ENCODE data around the gene PDILT. TPM values are rescaled to one million over a fixed set of nuclear protein-coding genes. Genes with fewer than 3 reads are reported as not detected.

Gene PDILT
- total RNA-seq, 1 experiment from 2014 or later, result not detected

GRCh38 chr16:20336955-20337354, 67.6 kb downstream of the PDILT start:
- H3K36me3 Mint-ChIP-seq (ENCODE audit: insufficient read depth in 1 of 3, low read depth in 3 of 3), result no peaks in the 10 kb centered on the region
- no peak overlapping the region for H2AFZ ChIP-seq (ENCODE audit: low read length)

More at GRCh38 chr16:20336955-20337354, 67.6 kb downstream of the PDILT start:
- no peak overlapping the region for H3K4ac ChIP-seq (ENCODE audit: low read depth, low read length)
- no peak overlapping the region for H4K5ac ChIP-seq (ENCODE audit: insufficient read length, low read depth, low read length)
- no peak for DNase-seq
- H3K14ac ChIP-seq (ENCODE audit: insufficient read depth, low read length), result no peak overlapping the region
- H3K4me1 Mint-ChIP-seq, result peaks cover 13 to 21% of the 10 kb centered on the region in 2 experiments
- no peak overlapping the region for H2BK120ac ChIP-seq (ENCODE audit: low read depth, low read length, poor library complexity, severe bottlenecking)
- H3K23me2 ChIP-seq (ENCODE audit: insufficient read length, low read depth, low read length, poor library complexity, severe bottlenecking), result no peaks in the 10 kb centered on the region
- no peaks in the 10 kb centered on the region for H3K79me1 ChIP-seq (ENCODE audit: insufficient read depth, low read depth, low read length, poor library complexity, severe bottlenecking)
- H4K8ac ChIP-seq (replicated peaks; ENCODE audit: insufficient read length, low read depth, low read length), result no peak overlapping the region
- H3K27me3 Mint-ChIP-seq (ENCODE audit: low read depth), result no peaks in the 10 kb centered on the region
- no CpG with 5 or more reads among the region's 2 CpGs for WGBS (ENCODE audit: extremely low coverage, insufficient read length, low lambda C conversion rate)
- H3T11ph ChIP-seq (ENCODE audit: low read length), result no peak overlapping the region
- H3K56ac ChIP-seq (ENCODE audit: insufficient read length, low read depth, low read length), result no peak overlapping the region
- no peaks in the 10 kb centered on the region; a peak in 1 of 5 replicates for H3K9me3 Mint-ChIP-seq
- no peak overlapping the region for H2BK20ac ChIP-seq (ENCODE audit: low read depth, low read length, poor library complexity, severe bottlenecking)
- H3K18ac ChIP-seq (ENCODE audit: insufficient read length, low read depth, low read length), result no peak overlapping the region
- H2AK5ac ChIP-seq (ENCODE audit: insufficient read length, low read length), result no peak overlapping the region
- no peak overlapping the region for H2BK5ac ChIP-seq (ENCODE audit: insufficient read length, low read length)
- H2BK12ac ChIP-seq (ENCODE audit: insufficient read length, low read depth, low read length), result no peak overlapping the region
- TF ChIP-seq CTCF (conservative IDR thresholded peaks at IDR 0.05), result no peak
- H3K27me3 ChIP-seq (ENCODE audit: insufficient read depth, low read length), result no peaks in the 10 kb centered on the region
- no peak overlapping the region for H2BK15ac ChIP-seq (ENCODE audit: low read depth, low read length)
- H3K27ac Mint-ChIP-seq, result no peak overlapping the region
- no peak overlapping the region for H3K27ac ChIP-seq (ENCODE audit: insufficient read length, low read depth, low read length)
- H3K4me3 Mint-ChIP-seq, result no peak overlapping the region
- H3K79me2 ChIP-seq (ENCODE audit: insufficient read depth, low read length), result no peaks in the 10 kb centered on the region
- no peak overlapping the region for H3K9ac ChIP-seq (ENCODE audit: extremely low read depth, insufficient read length, low read length)
- H4K20me1 ChIP-seq (ENCODE audit: control insufficient read depth, insufficient read depth, insufficient read length), result no peaks in the 10 kb centered on the region
- H3K9me3 ChIP-seq (ENCODE audit: control insufficient read depth, low read depth, low read length), result no peaks in the 10 kb centered on the region
- H3K4me1 ChIP-seq (ENCODE audit: insufficient read depth, low read length), result no peaks in the 10 kb centered on the region
- H3K23ac ChIP-seq (ENCODE audit: insufficient read length, low read depth, low read length), result no peak overlapping the region
- H3K4me2 ChIP-seq (ENCODE audit: insufficient read depth, insufficient read length, low read length), result no peak overlapping the region
- H4K91ac ChIP-seq (ENCODE audit: insufficient read length, low read depth, low read length), result no peak overlapping the region

Measured in H9 (cell line).